HCT116 (cell line): ENCODE measurements around the gene TRIB2. TPM values are rescaled to one million over a fixed set of nuclear protein-coding genes. Genes with fewer than 3 reads are reported as not detected.

Source experiments
- ATAC-seq: fragments of 200-7000 bp; cut with Tn5 transposase; 2 replicates; pipeline ENCODE4 v1.9.1; 2020; ENCODE audit warnings: mild to moderate bottlenecking, moderate library complexity
- BruUV-seq: library from RNA; stranded (reverse); fragments of 400-500 nt; replicated peaks from 2 replicates; lab custom pipeline; 2021; lab: Mats Ljungman, UMichigan
- CTCF ChIA-PET: fragments of 300-600 bp; sonication (Branson Sonifier 250); formaldehyde crosslinking; loops from one replicate; lab custom pipeline; 2021; ENCODE audit warnings: antibody characterized with exemption; lab: Charles Lee
- POLR2A ChIA-PET: fragments of 300-600, 350-600 bp; sonication (Branson Sonifier 250); formaldehyde crosslinking; loops from one replicate; lab custom pipeline; 2021; ENCODE audit warnings: antibody characterized with exemption; lab: Charles Lee
- RAD21 ChIA-PET, 2 experiments: fragments of 300-600 bp; sonication (Branson Sonifier 250); formaldehyde crosslinking; loops; one replicate each; lab custom pipeline; 2023; ENCODE audit warnings: low total read pairs in 2 of 2; ENCODE audit not compliant: uncharacterized antibody in 2 of 2, unreplicated experiment in 2 of 2, low non-redundant PET in 1 of 2; lab: Charles Lee
- DNase-seq: peaks from one replicate; pipeline ENCODE4 v3.0.0-alpha.2; 2010; ENCODE audit warnings: low read depth, low spot score
- H2AFZ ChIP-seq: fragments of 200-600 bp; shearing (Covaris generic), sonication (generic); 2 replicates; pipeline ENCODE4 v1.6.1; 2017; ENCODE audit warnings: low read depth, mixed run types, mixed read lengths, antibody characterized with exemption, low read length; ENCODE audit not compliant: poor library complexity, severe bottlenecking
- H3K27ac ChIP-seq: 2 replicates; pipeline ENCODE4 v1.5.1; 2012; ENCODE audit warnings: low read depth, low read length
- H3K27me3 ChIP-seq: fragments of 200-600 bp; sonication (generic); 2 replicates; pipeline ENCODE4 v1.6.1; 2016; ENCODE audit warnings: mixed run types, low read length, mixed read lengths; ENCODE audit not compliant: insufficient read depth
- H3K36me3 ChIP-seq, 2 experiments: fragments of 200-500 bp in 1 of 2; fragments of 200-600 bp in 1 of 2; sonication (Bioruptor generic) in 1 of 2; sonication (generic) in 1 of 2; 2 replicates each; pipeline versions ENCODE4 v1.5.1 to v1.6.1; 2014 to 2016; ENCODE audit warnings: low read length in 2 of 2, inconsistent platforms in 1 of 2, mixed read lengths in 1 of 2, mixed run types in 1 of 2; ENCODE audit not compliant: insufficient read depth in 2 of 2, control insufficient read depth in 1 of 2
- H3K4me1 ChIP-seq, 2 experiments: fragments of 200-600 bp in 1 of 2; sonication (generic) in 1 of 2; 2 replicates each; pipeline versions ENCODE4 v1.5.1 to v1.6.1; 2012 to 2017; ENCODE audit warnings: low read length in 2 of 2, inconsistent platforms in 1 of 2, mild to moderate bottlenecking in 1 of 2, mixed read lengths in 1 of 2, mixed run types in 1 of 2, moderate library complexity in 1 of 2; ENCODE audit not compliant: insufficient read depth in 2 of 2, control insufficient read depth in 1 of 2
- H3K4me2 ChIP-seq: fragments of 200-600 bp; sonication (generic); 2 replicates; pipeline ENCODE4 v1.6.1; 2017; ENCODE audit warnings: mixed run types, low read length, mixed read lengths
- H3K4me3 ChIP-seq, 2 experiments: fragments of 200-600 bp in 1 of 2; sonication (generic) in 1 of 2; replicated peaks in 1 of 2; 2 replicates each; pipeline ENCODE4 v1.5.1; 2011 to 2016; ENCODE audit warnings: low read length in 2 of 2, control low read depth in 1 of 2, low read depth in 1 of 2, mild to moderate bottlenecking in 1 of 2, mixed read lengths in 1 of 2, mixed run types in 1 of 2
- H3K79me2 ChIP-seq: fragments of 200-600 bp; sonication (generic); 2 replicates; pipeline ENCODE4 v1.6.1; 2017; ENCODE audit warnings: mild to moderate bottlenecking, mixed run types, low read length, moderate library complexity, mixed read lengths; ENCODE audit not compliant: insufficient read depth
- H3K9ac ChIP-seq: fragments of 200-600 bp; sonication (generic); 2 replicates; pipeline ENCODE4 v1.6.1; 2016; ENCODE audit warnings: low read length, mixed read lengths
- H3K9me2 ChIP-seq: fragments of 200-600 bp; sonication (generic), shearing (Covaris generic); 2 replicates; pipeline ENCODE4 v1.6.1; 2017; ENCODE audit warnings: mixed run types, mild to moderate bottlenecking, moderate library complexity; ENCODE audit not compliant: insufficient read depth
- H3K9me3 ChIP-seq, 2 experiments: fragments of 200-500 bp in 1 of 2; fragments of 200-600 bp in 1 of 2; sonication (Bioruptor generic) in 1 of 2; sonication (generic) in 1 of 2; 2 replicates each; pipeline ENCODE4 v1.6.1; 2014 to 2017; ENCODE audit warnings: low read length in 2 of 2, mixed read lengths in 2 of 2, inconsistent platforms in 1 of 2, low read depth in 1 of 2, mild to moderate bottlenecking in 1 of 2, mixed run types in 1 of 2, moderate library complexity in 1 of 2; ENCODE audit not compliant: control insufficient read depth in 1 of 2, insufficient read depth in 1 of 2
- H4K20me1 ChIP-seq: fragments of 200-600 bp; sonication (generic), shearing (Covaris generic); 2 replicates; pipeline ENCODE4 v1.6.1; 2017; ENCODE audit warnings: mixed run types, mild to moderate bottlenecking, moderate library complexity; ENCODE audit not compliant: insufficient read depth
- ATF3 ChIP-seq: IDR thresholded peaks from 2 replicates; pipeline ENCODE4 v1.6.1; 2012
- ELF1 ChIP-seq: IDR thresholded peaks from 2 replicates; pipeline ENCODE4 v1.6.1; 2012; ENCODE audit warnings: low read depth, borderline replicate concordance
- EZH2 ChIP-seq: fragments of 200-600 bp; sonication (generic); IDR thresholded peaks from 2 replicates; pipeline ENCODE4 v1.6.1; 2017; ENCODE audit warnings: antibody characterized with exemption, mixed run types
- FOSL1 ChIP-seq: IDR thresholded peaks from 2 replicates; pipeline ENCODE4 v1.6.1; 2012; ENCODE audit warnings: low read depth
- JUND ChIP-seq: IDR thresholded peaks from 2 replicates; pipeline ENCODE4 v1.6.1; 2012
- POLR2AphosphoS5 ChIP-seq: IDR thresholded peaks from 2 replicates; pipeline ENCODE4 v1.6.1; 2011; ENCODE audit warnings: mild to moderate bottlenecking, low read depth, low read length, moderate library complexity
- REST ChIP-seq: IDR thresholded peaks from 2 replicates; pipeline ENCODE4 v1.6.1; 2012; ENCODE audit warnings: low read depth
- SP1 ChIP-seq: IDR thresholded peaks from 2 replicates; pipeline ENCODE4 v1.6.1; 2012; ENCODE audit warnings: low read depth
- TCF7L2 ChIP-seq: IDR thresholded peaks from 2 replicates; pipeline ENCODE4 v1.7.0; 2011; ENCODE audit warnings: borderline replicate concordance, inconsistent platforms; ENCODE audit not compliant: insufficient read depth, insufficient read length; ENCODE audit errors: extremely low read depth
- intact Hi-C: fragments of 100-400 bp; cut with micrococcal nuclease; formaldehyde crosslinking; loops from 2 replicates; pipeline ENCODE4 v1.10.0; 2022
- total RNA-seq: library from RNA; stranded (reverse); gene quantifications from one replicate; pipeline ENCODE4 v1.2.1, GENCODE V29; 2021; ENCODE audit not compliant: unreplicated experiment

The TRIB2 gene
- total RNA-seq, 1 experiment from 2014 or later, result 12.4 TPM

- TF ChIP-seq TCF7L2, result no peak
- TF ChIP-seq SP1, result no peak
- no peak for TF ChIP-seq POLR2AphosphoS5
- no peak for TF ChIP-seq JUND
- TF ChIP-seq ELF1, result no peak
- TF ChIP-seq, all 23 proteins: peak for 0
Measured at GRCh38 chr2:12734914-12735654, 18.3 kb downstream of the TRIB2 start (continued).

- Histone ChIP-seq H2AFZ (no peak overlapping the region), H3K36me3 (peaks cover 0 to 2% of the 10 kb centered on the region in 2 experiments; a peak in 1 of 4 replicates), H3K27ac (no peak overlapping the region), H4K20me1 (no peaks in the 10 kb centered on the region), H3K4me1 (peaks cover 0 to 5% of the 10 kb centered on the region in 2 experiments; a peak in 1 of 4 replicates), H3K9me3 (no peaks in the 10 kb centered on the region), H3K4me3 (no peak overlapping the region), H3K9me2 (no peaks in the 10 kb centered on the region), H3K4me2 (no peak overlapping the region), H3K79me2 (no peaks in the 10 kb centered on the region), H3K27me3 (no peaks in the 10 kb centered on the region), H3K9ac (no peak overlapping the region)
- BruUV-seq, result no TSS peak
- POLR2A ChIA-PET, result no interaction called here
- no peak for ATAC-seq
- TF ChIP-seq FOSL1 (no peak), ATF3 (no peak), ELF1 (no peak), REST (no peak), EZH2 (no peak)
- DNase-seq, result no peak
- CTCF ChIA-PET, result no interaction called here
- intact Hi-C loops, result no loop called here
- RAD21 ChIA-PET, result interaction anchor here in 1 of 2 experiments (0.6 kb wide), 1 partner anchor 1588 kb away, joined by 4 read pairs; no protein-coding TSS in a partner anchor
Measured at GRCh38 chr2:12737297-12737696, 20.6 kb downstream of the TRIB2 start.
